ENCODE data around the gene CCNH. TPM values are rescaled to one million over a fixed set of nuclear protein-coding genes. Genes with fewer than 3 reads are reported as not detected.
A peak's percentile ranks its signal among the peaks of the same experiment; 100 is the strongest.

Gene CCNH
- polyA plus RNA-seq (2011; rRNA removed) = 64.8 and 85.1 TPM in 2 replicates
- 34.1 and 35.4 TPM in 2 replicates for polyA plus RNA-seq (2012; cell fraction: cytosol; rRNA removed)
- polyA plus RNA-seq (2012; cell fraction: nucleus; rRNA removed) = 17.6 and 25.1 TPM in 2 replicates
- 72.9 to 79.7 TPM (median 74.1 TPM) in 3 replicates for polyA plus RNA-seq (2017; fragmentation: RNase III; extraction: RNeasy Plus Mini Kit Qiagen cat#74134 plus additional on column Dnase treatment)
- polyA minus RNA-seq (2011; rRNA and poly(A)+ RNA removed) = 69.6 and 87.6 TPM in 2 replicates

DNA sequence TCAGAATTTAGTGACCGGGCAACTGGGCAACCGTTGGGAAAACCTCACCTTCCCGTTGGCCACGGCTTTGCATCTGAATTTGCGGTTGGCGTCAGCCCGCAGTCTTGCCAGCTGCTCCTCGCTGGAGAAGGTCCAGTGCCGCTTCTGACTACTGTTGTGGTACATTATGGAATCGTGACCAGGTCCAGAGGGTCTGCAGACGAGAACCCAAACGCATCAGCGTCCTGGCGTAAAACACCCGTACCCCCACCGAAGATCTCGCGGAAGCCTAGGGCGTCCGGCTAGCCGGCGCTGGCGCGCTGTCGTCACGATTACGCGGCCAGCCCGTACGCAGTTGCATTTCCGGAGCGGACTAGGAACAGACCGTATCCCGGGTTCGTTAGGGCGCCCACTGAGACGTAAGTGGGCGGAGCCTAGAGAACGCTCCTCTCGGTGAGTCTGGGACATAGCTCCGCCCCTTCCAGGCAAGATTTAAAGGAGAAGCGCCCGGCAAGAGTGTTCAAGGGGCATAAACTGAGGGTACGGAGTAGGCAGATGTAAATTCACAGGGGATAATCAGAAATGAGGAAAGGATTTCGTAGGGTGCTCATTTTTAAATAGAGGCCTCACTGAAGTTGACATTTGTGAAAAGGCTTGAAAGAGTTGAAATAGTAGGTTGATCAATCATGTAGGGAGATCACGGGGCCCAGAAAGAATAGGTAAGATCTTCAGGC, at the start of gene CCNH:
TSS of gene CCNH (minus strand) at position 301 of the 713 bp plus-strand sequence. CDS start at position 165, 136 bp downstream.
- ChIA-PET POLR2A (interaction anchor here (0.6 to 1.5 kb wide), 4 partner anchors 12 to 1248 kb away, joined by 3 to 5 read pairs (median 4); partner anchors contain the start of gene RASA1), CTCF (interaction anchor here (0.5 to 2.5 kb wide), 5 partner anchors 10 to 810 kb away, joined by 3 to 15 read pairs (median 3); no protein-coding TSS in a partner anchor)
- H3K4me1 ChIP-seq = peaks cover 14% of the 10 kb centered on the region
- 2% methylated on average over 42 of the region's 46 CpGs for WGBS (ENCODE audit: missing lambda C conversion rate)
- peak within 1 kb of the TSS; percentile 82 for H3K4me2 ChIP-seq
- FAIRE-seq (peak; percentile 81), DNase-seq (ENCODE audit: low read depth in 1 of 2, low spot score in 1 of 2) (peak; percentile 86 to 96), ATAC-seq (peak; percentile 98 to 99)
- TF ChIP-seq ZSCAN20 (CRISPR knock-in tag; IDR thresholded peaks at IDR 0.05) (no peak), TFCP2L1 (CRISPR knock-in tag; IDR thresholded peaks at IDR 0.05) (no peak), BHLHE40 (IDR thresholded peaks at IDR 0.05; ENCODE audit: low read depth, low read length) (no peak), GATA3 (IDR thresholded peaks at IDR 0.05; ENCODE audit: borderline replicate concordance) (peak; percentile 33; the same call in 1 of the 2 replicates), MAFK (IDR thresholded peaks at IDR 0.05; ENCODE audit: partially characterized antibody) (no peak), EHF (CRISPR knock-in tag; IDR thresholded peaks at IDR 0.05) (no peak), RNF2 (IDR thresholded peaks at IDR 0.05; ENCODE audit: borderline replicate concordance, low read depth) (no peak), HOXB5 (CRISPR knock-in tag; IDR thresholded peaks at IDR 0.05) (no peak), RCOR1 (IDR thresholded peaks at IDR 0.05; ENCODE audit: low read depth, low read length) (no peak), FOXS1 (CRISPR knock-in tag; IDR thresholded peaks at IDR 0.05) (no peak), POLR2A (IDR thresholded peaks at IDR 0.05; ENCODE audit: low read length) (peak; percentile 88), PHF8 (IDR thresholded peaks at IDR 0.05; ENCODE audit: borderline replicate concordance, low read depth) (peak; percentile 81; the same call in 1 of the 2 replicates), JUN (IDR thresholded peaks at IDR 0.05) (peak; percentile 76 to 83; a peak in 4 of 5 replicates), CBX8 (IDR thresholded peaks at IDR 0.05) (no peak), NPAS2 (CRISPR knock-in tag; IDR thresholded peaks at IDR 0.05; ENCODE audit: borderline replicate concordance) (no peak), CHD2 (IDR thresholded peaks at IDR 0.05; ENCODE audit: low read length, partially characterized antibody) (peak; percentile 82), KDM1A (IDR thresholded peaks at IDR 0.05; ENCODE audit: low read depth) (no peak)
- TF ChIP-seq, protein P1, sequence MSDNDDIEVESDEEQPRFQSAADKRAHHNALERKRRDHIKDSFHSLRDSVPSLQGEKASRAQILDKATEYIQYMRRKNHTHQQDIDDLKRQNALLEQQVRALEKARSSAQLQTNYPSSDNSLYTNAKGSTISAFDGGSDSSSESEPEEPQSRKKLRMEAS (IDR thresholded peaks at IDR 0.05) = peak; percentile 58
- TF ChIP-seq, protein P2, sequence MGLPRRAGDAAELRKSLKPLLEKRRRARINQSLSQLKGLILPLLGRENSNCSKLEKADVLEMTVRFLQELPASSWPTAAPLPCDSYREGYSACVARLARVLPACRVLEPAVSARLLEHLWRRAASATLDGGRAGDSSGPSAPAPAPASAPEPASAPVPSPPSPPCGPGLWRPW (IDR thresholded peaks at IDR 0.05) = no peak
- TF ChIP-seq, protein P3, sequence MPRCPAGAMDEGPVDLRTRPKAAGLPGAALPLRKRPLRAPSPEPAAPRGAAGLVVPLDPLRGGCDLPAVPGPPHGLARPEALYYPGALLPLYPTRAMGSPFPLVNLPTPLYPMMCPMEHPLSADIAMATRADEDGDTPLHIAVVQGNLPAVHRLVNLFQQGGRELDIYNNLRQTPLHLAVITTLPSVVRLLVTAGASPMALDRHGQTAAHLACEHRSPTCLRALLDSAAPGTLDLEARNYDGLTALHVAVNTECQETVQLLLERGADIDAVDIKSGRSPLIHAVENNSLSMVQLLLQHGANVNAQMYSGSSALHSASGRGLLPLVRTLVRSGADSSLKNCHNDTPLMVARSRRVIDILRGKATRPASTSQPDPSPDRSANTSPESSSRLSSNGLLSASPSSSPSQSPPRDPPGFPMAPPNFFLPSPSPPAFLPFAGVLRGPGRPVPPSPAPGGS (IDR thresholded peaks at IDR 0.05) = peak; percentile 83
- TF ChIP-seq, protein P4, sequence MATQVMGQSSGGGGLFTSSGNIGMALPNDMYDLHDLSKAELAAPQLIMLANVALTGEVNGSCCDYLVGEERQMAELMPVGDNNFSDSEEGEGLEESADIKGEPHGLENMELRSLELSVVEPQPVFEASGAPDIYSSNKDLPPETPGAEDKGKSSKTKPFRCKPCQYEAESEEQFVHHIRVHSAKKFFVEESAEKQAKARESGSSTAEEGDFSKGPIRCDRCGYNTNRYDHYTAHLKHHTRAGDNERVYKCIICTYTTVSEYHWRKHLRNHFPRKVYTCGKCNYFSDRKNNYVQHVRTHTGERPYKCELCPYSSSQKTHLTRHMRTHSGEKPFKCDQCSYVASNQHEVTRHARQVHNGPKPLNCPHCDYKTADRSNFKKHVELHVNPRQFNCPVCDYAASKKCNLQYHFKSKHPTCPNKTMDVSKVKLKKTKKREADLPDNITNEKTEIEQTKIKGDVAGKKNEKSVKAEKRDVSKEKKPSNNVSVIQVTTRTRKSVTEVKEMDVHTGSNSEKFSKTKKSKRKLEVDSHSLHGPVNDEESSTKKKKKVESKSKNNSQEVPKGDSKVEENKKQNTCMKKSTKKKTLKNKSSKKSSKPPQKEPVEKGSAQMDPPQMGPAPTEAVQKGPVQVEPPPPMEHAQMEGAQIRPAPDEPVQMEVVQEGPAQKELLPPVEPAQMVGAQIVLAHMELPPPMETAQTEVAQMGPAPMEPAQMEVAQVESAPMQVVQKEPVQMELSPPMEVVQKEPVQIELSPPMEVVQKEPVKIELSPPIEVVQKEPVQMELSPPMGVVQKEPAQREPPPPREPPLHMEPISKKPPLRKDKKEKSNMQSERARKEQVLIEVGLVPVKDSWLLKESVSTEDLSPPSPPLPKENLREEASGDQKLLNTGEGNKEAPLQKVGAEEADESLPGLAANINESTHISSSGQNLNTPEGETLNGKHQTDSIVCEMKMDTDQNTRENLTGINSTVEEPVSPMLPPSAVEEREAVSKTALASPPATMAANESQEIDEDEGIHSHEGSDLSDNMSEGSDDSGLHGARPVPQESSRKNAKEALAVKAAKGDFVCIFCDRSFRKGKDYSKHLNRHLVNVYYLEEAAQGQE (IDR thresholded peaks at IDR 0.05) = peak; percentile 80
- H3K27ac ChIP-seq = peak within 1 kb of the TSS; percentile 80 to 91
- H3K9me3 ChIP-seq = no peaks in the 10 kb centered on the region
- peak within 1 kb of the TSS; percentile 69 for H3K4me3 ChIP-seq

DNA sequence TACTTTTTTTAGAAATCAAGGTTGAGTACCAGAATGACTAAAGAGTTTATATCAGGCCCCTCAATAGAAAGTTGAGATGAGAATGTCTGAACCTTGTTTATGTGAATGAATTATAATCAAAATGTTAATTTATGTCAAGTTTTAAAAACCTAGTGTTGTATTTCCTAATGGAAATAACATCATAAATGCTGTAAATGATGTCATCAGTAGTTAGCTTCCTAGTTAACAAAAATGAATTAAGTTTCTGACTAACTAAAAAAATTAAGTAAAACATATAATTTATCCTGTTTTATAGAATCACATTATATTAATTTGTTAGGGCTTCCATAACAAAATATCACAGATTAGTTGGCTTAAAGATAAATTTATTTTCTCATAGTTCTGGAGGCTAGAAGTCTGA, 45.0 kb upstream of the CCNH start:
- no peak for ATAC-seq
- no peak for FAIRE-seq

More for the DNA sequence above, 45.0 kb upstream of the CCNH start:
- ChIA-PET CTCF (interaction anchor here (1.0 kb wide), 1 partner anchor 18 kb away, joined by 3 read pairs; no protein-coding TSS in a partner anchor), POLR2A (no interaction called here)
- no peak for TF ChIP-seq RAD21 (conservative IDR thresholded peaks at IDR 0.05 in 1 of 2, IDR thresholded peaks at IDR 0.05 in 1 of 2)
- no peak for TF ChIP-seq CHD2 (IDR thresholded peaks at IDR 0.05; ENCODE audit: low read length, partially characterized antibody)
- TF ChIP-seq NFE2L2 (conservative IDR thresholded peaks at IDR 0.05; ENCODE audit: low read length) = no peak
- TF ChIP-seq HOXA7 (CRISPR knock-in tag; IDR thresholded peaks at IDR 0.05) = no peak
- TF ChIP-seq EHMT2 (IDR thresholded peaks at IDR 0.05; ENCODE audit: low read depth) = no peak
- no peak for TF ChIP-seq BHLHE40 (IDR thresholded peaks at IDR 0.05; ENCODE audit: low read depth, low read length)
- TF ChIP-seq HDAC2 (IDR thresholded peaks at IDR 0.05) = no peak
- TF ChIP-seq, protein P5, sequence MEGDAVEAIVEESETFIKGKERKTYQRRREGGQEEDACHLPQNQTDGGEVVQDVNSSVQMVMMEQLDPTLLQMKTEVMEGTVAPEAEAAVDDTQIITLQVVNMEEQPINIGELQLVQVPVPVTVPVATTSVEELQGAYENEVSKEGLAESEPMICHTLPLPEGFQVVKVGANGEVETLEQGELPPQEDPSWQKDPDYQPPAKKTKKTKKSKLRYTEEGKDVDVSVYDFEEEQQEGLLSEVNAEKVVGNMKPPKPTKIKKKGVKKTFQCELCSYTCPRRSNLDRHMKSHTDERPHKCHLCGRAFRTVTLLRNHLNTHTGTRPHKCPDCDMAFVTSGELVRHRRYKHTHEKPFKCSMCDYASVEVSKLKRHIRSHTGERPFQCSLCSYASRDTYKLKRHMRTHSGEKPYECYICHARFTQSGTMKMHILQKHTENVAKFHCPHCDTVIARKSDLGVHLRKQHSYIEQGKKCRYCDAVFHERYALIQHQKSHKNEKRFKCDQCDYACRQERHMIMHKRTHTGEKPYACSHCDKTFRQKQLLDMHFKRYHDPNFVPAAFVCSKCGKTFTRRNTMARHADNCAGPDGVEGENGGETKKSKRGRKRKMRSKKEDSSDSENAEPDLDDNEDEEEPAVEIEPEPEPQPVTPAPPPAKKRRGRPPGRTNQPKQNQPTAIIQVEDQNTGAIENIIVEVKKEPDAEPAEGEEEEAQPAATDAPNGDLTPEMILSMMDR (IDR thresholded peaks at IDR 0.05) = no peak
- TF ChIP-seq JUN (IDR thresholded peaks at IDR 0.05) = no peak
- TF ChIP-seq ESRRA (IDR thresholded peaks at IDR 0.05; ENCODE audit: borderline replicate concordance, low read length) = no peak
- no peak overlapping the region for H3K27ac ChIP-seq
- H3K4me1 ChIP-seq = no peaks in the 10 kb centered on the region
- no peaks in the 10 kb centered on the region for H3K9me3 ChIP-seq
- no peak overlapping the region for H3K4me2 ChIP-seq
- H3K4me3 ChIP-seq = no peak overlapping the region
- no peak for DNase-seq (ENCODE audit: low read depth in 1 of 2, low spot score in 1 of 2)
